RWPE1 (cell line): ENCODE data around the gene FLT4.

ENCODE experiments used
- CTCF ChIA-PET: fragments of 350-600 bp; sonication (Branson Sonifier 250); formaldehyde crosslinking; extraction: SDS; loops from one replicate; lab custom pipeline; 2021; lab: Yijun Ruan, JAX
- POLR2A ChIA-PET: fragments of 400-600 bp; formaldehyde crosslinking; extraction: SDS; loops from one replicate; lab custom pipeline; 2020; ENCODE audit warnings: antibody characterized with exemption; ENCODE audit not compliant: low non-redundant PET; lab: Yijun Ruan, JAX
- DNase-seq: peaks from one replicate; pipeline ENCODE4 v3.0.0; 2012; ENCODE audit warnings: low spot score
- H3K27ac ChIP-seq: fragments of 450-650 bp; 2 replicates; pipeline ENCODE4 v1.5.1; 2017
- TF ChIP-seq, protein P1 (sequence below): fragments of 450-650 bp; conservative IDR thresholded peaks from 2 replicates; pipeline ENCODE4 v1.5.1; 2017; ENCODE audit warnings: low read depth, mild to moderate bottlenecking

Gene FLT4

DNA sequence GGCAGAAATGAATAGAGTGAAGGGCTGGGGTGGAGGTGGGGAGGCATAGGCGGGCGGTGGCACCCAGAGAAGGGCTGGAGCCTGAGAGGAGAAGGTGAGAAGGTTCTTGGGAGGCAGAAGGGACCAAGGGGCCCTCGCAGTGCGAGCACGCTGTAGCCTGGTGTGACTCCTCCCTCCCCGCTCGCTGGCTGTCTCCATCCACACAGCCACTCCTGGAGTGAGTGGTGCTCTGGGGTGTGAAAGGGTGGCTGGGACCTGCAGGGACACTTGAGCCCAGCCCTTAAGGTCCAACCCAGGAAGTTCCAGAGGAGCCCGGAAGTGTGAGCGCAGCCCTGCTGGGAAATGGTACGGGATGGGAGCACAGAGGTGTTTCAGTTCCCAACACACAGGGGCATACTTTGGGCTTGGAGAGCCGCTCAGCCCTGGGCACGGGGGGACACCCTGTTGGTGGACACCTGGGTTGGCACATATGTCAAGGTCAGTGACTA lies 48.8 kb downstream of the FLT4 start:
- ChIA-PET POLR2A (no interaction called here), CTCF (interaction anchor here (0.6 to 1.1 kb wide), 2 partner anchors 307 to 363 kb away, joined by 3 to 4 read pairs; no protein-coding TSS in a partner anchor)
- no peak for DNase-seq
- no peak overlapping the region for H3K27ac ChIP-seq
- TF ChIP-seq, protein P1, sequence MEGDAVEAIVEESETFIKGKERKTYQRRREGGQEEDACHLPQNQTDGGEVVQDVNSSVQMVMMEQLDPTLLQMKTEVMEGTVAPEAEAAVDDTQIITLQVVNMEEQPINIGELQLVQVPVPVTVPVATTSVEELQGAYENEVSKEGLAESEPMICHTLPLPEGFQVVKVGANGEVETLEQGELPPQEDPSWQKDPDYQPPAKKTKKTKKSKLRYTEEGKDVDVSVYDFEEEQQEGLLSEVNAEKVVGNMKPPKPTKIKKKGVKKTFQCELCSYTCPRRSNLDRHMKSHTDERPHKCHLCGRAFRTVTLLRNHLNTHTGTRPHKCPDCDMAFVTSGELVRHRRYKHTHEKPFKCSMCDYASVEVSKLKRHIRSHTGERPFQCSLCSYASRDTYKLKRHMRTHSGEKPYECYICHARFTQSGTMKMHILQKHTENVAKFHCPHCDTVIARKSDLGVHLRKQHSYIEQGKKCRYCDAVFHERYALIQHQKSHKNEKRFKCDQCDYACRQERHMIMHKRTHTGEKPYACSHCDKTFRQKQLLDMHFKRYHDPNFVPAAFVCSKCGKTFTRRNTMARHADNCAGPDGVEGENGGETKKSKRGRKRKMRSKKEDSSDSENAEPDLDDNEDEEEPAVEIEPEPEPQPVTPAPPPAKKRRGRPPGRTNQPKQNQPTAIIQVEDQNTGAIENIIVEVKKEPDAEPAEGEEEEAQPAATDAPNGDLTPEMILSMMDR: no peak

DNA sequence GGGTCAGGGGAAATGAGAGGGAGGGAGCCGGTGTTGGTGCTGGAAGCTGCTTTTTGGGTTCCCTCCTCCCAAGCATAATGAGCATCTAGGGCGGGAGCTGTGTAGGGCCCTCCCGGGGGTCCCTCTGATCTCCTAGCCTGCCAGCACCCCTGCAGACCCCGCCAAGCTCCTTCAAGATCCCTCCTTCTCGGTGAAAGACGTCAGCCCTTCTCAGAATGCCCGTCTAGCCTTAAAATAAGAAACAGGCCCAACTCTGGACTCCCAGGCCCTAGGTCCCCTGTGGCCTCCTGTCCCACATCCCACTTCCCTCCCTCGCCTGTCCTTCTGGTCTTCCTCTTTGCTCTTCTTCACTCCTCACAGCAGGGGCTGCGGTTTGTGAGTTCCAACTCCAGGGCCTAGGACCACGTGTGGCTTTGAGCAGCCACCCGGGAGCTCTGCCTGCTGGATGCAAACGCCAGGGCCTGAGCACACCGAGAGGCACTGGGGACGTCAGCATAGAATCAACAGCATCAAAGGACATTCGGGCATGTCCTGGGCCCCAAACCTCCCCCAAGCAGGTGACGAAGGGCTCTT lies 49.3 kb downstream of the FLT4 start:
- TF ChIP-seq, protein P1: no peak
- DNase-seq: no peak
- CTCF ChIA-PET: interaction anchor here (1.1 to 1.6 kb wide), 2 partner anchors 19 to 307 kb away, joined by 3 to 6 read pairs; no protein-coding TSS in a partner anchor
- H3K27ac ChIP-seq: no peak overlapping the region
- POLR2A ChIA-PET: no interaction called here

DNA sequence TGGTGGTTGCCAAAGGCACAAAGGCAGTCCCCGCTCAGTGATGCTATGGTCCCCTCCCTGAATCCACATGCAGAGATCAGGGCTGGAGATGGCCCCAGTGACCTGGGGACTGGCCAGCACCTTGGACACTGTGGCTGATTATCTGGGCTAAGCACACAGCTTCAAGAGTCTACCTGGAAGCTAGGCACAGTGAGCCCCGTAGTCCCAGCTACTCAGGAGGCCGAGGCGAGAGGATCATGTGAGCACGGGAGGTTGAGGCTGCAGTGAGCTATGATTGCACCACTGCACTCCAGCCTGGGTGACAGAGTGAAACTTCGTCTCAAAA lies 49.8 kb downstream of the FLT4 start:
- TF ChIP-seq, protein P1: no peak
- DNase-seq: no peak
- no peak overlapping the region for H3K27ac ChIP-seq
- ChIA-PET CTCF (interaction anchor here (1.1 to 1.6 kb wide), 2 partner anchors 19 to 306 kb away, joined by 3 to 6 read pairs; no protein-coding TSS in a partner anchor), POLR2A (no interaction called here)

DNA sequence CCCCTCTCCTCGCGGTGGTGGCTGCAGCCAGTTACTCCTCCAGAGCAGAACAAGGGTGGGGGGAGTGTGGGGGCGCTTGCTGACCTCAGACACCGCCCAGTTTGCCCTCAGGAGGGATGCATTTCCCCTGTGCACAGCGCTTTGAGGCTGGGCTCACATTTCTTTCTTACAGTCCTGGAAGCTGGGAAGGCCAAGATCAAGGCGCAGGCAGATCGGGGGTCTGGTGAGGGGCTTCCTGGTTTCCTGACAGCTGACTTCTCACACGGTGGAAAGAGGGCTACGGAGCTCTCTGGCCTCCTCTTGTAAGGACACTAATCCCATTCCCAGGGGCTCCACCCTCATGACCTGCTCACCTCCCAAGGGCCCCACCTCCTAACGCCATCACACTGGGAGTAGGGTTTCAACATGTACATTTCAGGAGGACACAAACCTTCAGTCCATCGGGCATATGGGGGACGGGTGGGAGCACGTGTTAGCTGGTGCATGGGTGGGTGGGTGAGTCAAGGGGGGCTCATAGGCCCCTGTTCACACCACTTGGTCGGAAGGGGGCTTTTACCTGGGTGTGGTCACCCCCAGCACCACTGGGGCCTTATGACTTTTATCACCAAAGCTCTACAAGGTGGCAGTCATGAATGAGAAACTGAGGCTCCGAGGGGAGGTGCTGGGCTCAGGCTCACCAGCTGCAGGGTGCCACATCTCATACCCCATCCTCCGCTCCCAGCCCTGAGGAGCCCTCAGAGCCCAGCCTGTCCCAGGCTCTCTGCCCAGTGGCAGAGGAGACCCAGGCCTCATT lies 50.4 kb downstream of the FLT4 start:
- CTCF ChIA-PET: interaction anchor here (0.6 to 1.6 kb wide), 3 partner anchors 20 to 305 kb away, joined by 3 to 6 read pairs (median 3); no protein-coding TSS in a partner anchor
- TF ChIP-seq, protein P1: no peak
- DNase-seq: no peak
- H3K27ac ChIP-seq: no peak overlapping the region
- POLR2A ChIA-PET: no interaction called here

DNA sequence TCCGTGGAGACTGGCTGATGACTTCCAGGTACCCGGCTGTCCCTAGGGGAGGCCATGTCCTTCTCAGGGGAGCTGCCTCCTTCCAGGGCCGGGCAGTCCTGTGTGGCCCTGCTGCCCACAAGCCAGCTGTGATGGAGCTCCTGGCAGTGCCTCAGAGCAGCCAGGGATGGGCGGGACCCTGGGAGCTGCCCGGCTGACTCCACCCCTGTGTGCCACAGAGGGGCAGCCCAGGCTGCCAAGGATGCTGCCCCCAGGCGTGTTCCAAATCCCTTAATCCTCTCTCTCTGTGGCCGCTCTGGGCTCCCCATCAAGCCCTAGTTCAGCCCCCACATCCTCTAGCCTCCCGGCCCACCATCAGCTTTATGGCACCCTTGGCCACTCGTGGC lies 51.1 kb downstream of the FLT4 start:
- no peak for DNase-seq
- ChIA-PET POLR2A (no interaction called here), CTCF (interaction anchor here (0.6 to 1.6 kb wide), 2 partner anchors 21 to 305 kb away, joined by 3 to 6 read pairs; no protein-coding TSS in a partner anchor)
- no peak overlapping the region for H3K27ac ChIP-seq
- TF ChIP-seq, protein P1: no peak

DNA sequence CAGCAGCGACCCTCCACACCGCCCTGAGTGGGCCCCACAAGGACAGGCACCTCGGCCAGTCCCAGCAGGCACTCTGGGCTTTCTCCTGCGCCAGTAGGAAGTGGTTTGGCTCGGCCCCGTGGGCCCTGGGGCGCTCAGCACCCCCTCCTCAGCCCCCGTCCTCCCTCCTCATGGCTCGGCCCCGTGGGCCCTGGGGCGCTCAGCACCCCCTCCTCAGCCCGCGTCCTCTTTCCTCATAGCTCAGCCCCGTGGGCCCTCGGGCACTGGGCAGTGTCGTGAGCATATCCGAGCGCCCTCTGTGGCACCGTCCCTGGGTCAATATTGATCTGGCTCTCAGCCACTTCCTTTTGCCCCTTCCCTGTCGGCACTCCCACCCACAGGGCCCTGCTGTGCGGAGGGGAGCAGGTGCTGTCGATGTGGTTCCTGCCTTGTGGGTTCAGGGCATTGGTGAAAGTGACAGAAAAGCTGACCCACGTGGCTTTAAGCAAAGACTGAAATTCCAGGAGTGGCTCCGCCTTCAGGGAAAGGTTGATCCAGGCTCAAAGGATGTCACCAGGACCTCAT lies 52.6 kb downstream of the FLT4 start:
- H3K27ac ChIP-seq: no peak overlapping the region
- ChIA-PET POLR2A (no interaction called here), CTCF (interaction anchor here (0.6 to 0.8 kb wide), 2 partner anchors 10 to 23 kb away, joined by 3 to 4 read pairs; no protein-coding TSS in a partner anchor)
- TF ChIP-seq, protein P1: no peak
- no peak for DNase-seq
